HG03571 (cell line): ENCODE results near the gene FOXP1.
A peak's percentile ranks its signal among the peaks of the same experiment; 100 is the strongest.

Source experiments
- ATAC-seq: cut with Tn5 transposase; IDR thresholded peaks from one replicate; pipeline ENCODE4 v1.9.1; 2021; ENCODE audit not compliant: unreplicated experiment

FOXP1 gene

DNA sequence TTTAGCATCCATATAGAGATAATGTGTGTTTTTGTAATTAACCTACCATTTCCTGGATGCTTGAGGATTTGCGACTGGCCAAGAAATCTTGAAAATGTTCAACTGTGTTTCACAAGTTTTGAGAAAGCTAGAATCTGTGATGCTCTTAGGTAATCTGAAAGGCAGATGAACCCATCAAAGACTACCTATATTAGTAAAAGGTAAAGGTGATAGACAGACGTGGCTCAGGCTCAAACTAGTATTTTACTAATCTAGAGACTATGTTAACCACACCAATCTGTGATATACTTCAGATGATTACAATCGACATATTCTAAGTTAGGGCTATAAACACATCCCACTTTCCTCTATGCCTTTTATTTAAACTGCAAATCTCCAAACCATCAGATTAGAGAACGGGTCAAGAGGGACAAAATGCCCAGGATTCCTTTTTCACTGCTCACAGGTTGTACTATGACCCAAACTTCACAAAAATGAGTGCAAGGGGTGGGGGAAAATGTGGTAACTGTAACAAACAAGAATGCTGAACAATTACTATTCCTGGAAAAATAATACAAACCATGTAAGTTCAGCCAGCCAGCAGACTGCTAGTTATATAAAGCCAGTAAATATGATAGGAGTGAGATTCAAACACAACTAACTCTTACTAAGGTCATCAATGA, 295.1 kb downstream of the FOXP1 start:
- no peak for ATAC-seq

DNA sequence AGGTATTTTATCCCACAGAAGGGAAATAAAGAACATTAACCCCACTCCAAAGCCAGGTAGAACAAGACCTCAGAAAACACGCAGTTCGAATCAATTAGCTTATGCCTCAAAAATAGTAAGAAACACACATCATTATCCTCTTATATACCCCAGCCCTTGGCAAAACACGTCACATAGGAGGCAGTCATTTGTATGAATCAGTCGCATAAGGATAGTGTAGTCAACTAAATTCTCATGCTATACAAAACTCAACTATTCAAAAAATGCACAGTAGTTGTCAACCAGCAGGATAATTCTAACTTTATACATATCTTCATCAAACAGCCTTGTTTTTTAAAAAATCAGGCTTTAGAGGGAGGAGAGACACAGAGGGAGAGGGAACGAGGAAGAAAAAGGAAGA, 298.4 kb downstream of the FOXP1 start:
- ATAC-seq, result no peak

DNA sequence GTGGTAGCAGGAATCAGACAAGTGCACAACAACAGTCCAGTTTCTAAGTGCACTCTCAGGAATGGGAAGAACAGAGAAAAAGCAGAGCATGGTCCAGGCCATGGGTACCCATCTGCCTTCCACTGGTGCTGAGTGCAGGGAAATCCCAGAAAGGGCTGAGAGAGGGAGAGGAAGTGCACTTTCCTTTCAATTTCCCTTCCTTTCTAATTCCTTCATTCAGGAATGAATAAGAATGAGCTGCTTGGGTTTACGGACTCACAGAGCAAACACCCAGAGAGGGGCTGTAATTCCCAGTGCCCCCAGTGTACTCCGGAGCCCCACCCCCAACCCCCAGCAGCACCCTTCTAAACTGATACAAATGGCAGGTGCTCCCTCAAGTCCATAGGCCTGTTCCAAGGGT, 300.6 kb downstream of the FOXP1 start:
- no peak for ATAC-seq

DNA sequence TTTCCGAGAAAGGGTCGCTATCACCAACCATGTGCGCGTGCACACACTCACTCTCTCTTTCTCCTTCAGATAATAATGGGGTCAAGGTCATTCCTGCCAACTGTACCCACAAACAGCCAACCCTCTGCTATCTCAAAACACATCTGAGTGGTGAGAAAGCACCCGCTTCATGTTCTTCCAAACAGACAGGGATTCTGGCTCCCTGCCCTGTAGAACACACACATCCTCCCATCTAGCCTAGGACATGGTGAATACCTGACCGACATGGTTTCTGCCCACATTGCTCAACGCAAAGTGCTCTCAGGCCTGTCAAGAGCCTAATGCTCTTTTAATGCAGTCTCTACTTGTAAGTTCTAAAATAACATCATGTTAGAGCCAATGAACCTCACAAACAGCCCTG, 302.2 kb downstream of the FOXP1 start:
- no peak for ATAC-seq

DNA sequence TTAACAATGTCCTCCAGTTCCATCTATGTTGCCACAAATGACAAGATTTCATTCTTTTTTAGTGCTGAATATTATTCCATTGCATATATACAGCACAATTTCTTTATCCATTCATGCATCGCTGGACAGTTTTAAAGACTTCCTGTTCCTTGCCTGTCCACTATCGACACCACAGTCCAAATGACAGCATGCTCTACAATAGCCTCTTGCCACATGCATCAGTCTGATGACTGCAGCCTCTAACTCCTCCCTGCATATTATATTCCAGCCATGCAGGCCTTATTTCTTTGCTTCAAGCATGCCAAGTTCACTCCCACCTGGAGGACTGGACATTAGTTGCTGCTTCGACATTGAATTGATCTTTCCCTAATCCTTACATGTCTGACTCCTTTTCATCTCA, 306.2 kb downstream of the FOXP1 start:
- ATAC-seq, result no peak

DNA sequence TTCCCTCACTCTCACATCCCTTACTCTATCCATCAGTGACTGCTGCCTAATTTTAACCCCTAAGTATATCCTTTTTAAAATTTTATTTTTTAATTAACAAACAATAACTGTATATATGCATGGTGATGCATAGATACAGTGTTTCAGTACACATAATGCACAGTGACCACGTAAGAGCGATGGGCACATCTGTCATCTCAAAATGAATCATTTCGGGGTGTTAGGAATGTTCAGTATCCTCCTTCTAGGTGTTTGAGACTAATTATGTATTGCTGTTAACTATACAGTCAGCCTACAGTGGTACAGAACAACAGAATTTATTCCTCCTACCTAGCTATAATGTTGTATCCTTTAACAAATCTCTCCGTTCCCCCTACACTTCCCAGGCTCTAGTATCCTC, 307.0 kb downstream of the FOXP1 start:
- no peak for ATAC-seq

DNA sequence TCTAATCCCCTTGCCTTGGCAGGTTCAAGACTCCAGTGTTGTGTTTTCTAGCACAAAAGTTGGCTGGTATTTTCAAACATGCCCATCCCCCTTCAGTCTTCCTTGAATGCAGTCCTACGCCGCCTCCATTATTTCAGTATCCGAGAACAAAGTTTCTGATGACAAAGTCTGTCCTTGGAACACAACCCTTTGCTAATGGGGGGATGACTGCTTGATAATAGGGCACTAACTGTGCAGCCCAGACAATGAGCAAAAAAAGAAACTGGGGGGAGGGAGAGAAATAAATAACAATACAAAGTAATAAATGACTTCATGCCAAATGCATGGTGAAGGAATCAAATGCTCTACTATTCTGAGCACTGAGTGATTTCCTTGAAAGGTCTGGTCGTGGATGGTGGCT, 310.1 kb downstream of the FOXP1 start:
- no peak for ATAC-seq

DNA sequence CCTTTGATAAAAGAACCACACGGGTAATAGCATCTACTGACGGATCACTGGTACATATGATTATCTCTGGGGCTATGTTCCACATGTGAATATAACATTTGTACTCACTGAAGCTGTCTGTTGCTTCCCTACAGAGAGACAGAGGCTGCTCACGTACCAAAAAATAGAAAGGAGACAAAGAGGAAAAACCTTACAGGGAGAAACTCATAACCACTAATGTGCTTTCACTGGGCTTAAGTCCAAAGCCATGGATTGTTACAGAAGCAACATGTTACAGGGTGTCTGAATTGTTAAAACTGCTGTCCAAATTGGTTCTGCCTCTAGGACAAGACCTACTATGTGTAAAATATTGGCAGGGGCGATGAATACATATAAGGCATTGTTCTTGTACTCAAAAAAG, 311.9 kb downstream of the FOXP1 start:
- no peak for ATAC-seq

DNA sequence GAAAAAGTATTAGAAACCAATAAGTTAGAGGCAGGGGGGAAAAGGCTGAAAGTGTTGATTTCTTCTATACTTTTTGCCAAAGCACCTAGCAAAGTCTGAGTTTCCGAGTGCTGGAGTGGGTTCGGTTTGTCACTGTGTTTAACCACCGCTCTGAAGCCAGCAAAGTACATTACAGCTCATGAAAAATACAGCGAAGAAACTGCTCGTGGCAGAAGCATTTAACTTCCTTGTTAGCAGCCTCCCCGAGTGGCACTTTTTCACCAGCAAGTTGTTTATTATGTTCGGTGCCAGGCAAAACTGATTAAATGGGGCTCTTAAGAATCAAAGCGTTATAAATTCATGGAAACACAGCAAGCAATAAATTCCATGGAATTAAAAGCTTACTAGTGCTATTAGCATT, 313.6 kb downstream of the FOXP1 start:
- no peak for ATAC-seq

DNA sequence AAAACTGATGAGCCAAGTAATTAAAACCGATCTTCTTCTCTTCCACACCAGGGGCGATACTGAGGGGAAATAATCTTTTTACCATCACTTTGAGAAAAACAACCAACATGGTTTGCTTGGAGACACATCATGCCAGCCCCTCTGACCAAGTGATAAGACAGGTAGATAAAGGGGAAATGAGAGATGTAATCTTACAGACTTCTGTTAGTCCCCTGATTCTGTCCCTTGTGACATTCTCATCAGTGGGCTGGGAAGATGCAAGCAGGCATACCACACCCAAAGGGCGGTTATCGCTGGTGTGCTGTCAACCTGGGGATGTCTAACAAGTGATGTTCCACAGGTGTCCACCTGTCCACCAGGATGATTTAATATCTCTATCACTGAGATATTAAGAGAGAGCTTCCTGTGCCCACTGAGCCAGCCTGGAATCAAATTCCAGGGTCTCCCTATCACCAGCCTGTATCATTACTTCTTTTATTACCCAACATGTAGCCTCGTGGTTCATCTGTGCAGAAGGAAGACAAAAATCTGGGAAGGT, 315.0 kb downstream of the FOXP1 start:
- ATAC-seq, result no peak

DNA sequence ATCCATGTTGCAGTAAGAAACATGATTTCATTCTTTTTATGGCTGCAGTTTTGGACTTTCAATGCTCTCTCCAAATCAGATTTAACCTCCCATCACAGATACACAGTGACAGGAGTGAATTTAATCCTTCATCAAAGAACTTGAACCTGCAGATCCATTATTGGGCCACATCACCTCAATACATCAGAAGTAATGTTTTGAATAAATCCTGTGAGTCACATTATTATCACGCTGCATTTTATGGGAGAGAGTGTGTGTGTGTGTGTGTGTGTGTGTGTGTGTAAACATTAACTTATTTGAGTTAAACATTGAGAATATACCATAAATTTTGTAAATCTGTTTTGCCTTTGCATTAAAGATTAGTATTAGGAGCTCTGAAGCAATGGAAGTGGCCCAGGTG, 316.7 kb downstream of the FOXP1 start:
- ATAC-seq, result no peak

DNA sequence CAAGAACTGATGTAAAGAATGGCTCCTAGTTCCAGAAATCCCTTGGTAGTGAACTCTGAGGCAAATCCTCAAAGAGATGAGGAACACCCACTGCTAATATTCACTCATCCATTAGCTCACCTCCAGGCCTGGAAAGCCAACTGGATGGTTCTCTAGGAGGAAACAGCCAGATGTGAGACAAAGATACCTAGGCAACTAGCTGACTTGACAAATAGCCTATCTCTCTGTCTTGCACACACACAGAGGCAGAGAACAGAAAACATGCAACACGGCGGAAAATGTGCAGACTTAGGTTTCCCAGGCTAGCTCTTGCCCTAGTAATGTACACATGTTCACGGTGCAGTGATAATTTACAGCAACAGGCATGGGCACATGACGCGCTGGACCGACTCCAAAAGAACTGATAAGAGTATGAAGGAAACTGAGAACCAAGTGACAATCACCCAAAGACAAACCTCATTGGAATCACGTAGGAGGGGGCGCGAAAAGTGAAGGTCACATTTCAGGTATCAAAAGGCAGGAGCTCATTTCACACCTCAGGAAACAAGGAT, 318.1 kb downstream of the FOXP1 start:
- ATAC-seq, result no peak

DNA sequence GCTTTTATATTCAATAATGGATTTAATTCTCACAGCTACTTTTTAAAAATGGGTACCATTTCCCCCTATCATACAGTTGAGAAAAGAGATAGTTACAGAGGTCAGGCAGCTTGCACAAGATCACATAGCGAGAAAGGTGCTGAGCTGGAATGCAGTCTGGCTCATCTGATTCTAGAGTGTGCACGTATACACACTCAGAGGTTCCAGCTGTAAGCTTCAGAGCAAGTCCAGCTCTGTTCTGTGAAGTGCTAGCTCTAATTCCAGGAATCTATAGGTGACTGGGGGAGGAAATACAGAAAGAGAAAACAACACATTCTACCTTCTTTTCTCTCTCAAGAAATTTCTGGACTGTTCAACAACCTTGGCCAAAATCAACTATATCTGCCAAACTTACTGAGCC, 318.7 kb downstream of the FOXP1 start:
- no peak for ATAC-seq

DNA sequence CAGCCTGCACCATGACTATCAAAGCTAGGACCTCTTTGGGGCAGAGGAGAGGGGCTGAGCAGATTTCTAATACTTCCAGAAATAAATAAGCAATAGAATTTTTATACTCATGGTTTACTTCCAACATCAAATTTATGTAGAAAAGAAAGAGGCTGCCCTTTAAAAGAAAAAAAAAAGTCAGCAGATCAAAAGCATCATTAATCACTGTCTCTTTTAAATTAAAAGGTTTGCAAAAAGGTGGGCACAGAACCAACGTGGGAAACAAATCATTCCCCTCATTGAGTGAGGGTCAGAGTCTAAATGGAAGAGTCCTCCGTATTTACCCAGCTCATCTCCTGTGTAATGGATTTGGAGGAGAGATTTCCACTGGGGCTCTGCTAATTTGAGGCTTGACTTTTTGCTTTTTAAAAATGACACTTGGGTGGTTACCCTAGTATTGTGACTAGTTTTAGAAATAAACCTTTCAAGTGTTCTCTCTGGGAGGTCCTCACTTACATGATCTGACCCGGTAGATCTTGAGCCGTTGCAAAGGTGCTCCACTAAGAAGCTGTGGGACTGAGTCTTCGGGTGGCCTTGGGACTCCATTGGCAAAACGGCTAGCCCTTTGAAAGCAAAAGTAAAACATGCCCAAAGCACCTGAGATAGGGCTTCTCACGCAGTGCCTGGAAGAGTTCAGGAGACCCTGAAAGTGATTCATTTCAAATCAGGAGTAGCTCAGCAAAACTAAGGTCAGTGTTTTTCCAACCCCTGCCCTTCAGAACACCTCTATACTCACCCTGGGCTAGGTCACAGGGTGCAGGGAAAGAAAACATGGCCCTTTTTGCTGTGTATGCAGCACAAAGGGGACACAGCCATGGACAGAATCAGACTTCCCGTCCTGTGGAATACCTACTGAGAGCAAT, 320.9 kb downstream of the FOXP1 start:
- ATAC-seq, result no peak

DNA sequence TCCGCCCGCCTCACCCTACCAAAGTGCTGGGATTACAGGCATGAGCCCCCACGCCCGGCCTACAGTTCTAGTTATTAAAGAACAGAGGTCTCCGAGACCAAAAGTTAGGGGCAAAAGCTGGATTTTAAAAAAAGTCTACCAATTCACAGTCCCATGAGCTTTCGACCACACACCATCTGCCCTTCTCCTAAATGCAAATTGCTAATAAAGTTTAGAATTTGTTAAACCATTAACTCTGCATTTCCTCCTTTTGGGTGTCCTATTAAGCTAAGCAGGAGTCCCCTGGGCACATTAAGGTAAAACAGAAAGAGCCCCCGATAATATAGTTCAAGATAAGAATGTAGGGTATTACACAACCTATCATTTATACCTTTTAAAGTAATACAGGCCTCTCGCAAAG, 322.7 kb downstream of the FOXP1 start:
- ATAC-seq, result peak; percentile 80

DNA sequence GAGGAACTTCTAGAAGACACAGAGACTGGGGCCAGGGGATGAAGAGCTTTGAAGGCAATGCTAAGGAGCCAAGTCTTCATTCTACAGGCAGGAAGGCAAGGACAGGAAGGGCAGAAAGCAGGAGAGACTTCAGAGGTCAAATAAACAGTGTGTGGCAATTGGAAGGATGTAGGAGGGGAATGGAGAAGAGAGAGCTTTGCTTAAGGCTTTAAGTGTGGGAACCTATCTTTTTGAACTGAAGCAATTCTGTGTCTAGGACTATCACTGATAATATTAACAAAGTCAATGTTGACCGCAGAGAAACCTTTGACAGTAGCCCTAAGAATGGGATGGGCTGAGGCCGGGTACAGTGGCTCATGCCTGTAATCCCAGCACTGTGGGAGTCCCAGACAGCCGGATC, 325.0 kb downstream of the FOXP1 start:
- ATAC-seq, result no peak

DNA sequence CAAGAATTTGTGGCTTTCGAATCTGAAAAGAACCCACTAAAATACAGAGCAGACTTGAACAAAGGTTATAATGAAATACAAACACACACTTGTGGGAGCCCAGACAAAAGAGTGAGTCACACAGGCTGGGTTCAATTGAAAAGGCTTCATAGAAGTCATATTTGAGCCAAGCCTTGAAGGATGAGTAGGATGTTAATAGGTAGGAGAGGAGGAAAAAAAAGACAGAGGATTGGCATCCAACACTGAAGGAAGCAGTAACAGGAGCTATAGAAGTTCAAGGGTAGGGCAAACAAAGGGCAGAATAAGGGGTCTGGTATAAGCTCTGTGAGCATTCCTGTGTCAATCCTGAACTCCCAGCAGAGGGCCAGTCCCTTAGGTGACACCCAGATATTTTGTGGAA, 325.4 kb downstream of the FOXP1 start:
- no peak for ATAC-seq

DNA sequence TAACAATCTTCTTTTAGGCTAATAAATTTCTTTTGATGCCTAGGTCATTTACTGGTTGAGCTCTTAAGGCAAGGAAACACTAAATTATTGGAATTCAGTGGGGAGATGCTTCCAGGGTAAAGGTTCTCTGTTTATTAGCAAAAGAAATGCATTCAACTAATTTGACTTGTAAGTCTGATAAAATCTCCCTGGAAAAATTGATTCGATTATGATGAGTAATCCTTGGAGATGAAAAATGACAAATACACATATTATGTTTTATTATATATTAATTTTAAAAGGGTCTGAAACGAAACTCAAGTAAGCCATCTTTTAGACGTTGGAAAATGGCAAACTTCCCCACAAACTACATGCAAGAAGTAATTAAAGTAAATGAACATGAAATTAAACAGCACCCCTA, 328.0 kb downstream of the FOXP1 start:
- ATAC-seq, result no peak

DNA sequence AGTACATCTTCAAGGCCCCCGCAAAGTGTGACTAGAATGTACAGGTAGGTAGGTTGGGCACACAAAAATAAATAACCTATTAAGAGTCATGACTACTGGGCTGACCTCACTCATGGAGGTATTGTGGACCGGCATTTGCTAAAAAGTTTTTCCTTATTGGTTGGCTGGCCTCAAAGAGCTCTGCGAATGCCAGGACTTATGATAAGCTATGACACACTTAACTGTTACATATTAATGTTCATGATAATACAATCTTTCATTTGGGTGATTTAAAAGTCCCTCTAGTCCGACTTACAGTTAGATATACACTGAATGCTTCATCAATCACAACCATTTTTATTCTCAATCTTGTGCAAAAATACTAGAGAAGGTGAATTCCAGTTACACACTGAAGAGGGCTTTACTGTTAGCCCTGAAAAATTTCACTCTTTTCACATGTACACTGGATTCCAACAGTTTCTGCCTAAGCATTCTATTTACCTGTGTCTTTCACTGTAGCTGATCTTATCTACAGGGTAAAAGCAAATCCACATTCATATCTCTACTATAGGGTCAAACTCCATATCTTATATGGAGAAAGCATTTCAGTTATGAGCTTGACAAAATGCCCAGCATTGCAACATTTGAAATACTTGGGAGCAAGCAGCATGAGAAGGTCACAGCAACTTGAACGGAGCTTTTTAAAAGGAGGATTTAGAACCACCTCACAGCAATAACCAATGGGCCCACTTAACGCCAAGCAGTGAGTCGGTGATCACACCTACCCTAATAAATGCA, 329.1 kb downstream of the FOXP1 start:
- no peak for ATAC-seq

DNA sequence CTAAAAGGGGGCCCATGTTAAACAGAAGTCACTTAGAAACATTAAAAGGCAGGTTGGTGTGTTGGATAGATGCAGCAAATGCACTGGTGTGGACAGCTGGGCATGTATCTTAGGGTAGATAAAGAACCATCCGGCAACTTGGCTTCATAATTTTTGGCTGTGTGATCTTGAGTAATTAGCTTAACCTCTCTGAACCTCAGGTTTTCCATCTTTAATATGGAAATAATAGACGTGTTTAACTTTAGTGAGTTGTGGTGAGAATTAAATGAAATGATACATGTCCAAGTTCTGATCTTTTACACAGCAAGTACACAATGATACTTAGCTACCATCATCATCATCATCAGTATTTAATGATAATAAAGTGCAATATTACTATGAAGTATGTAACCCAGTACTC, 330.4 kb downstream of the FOXP1 start:
- no peak for ATAC-seq

DNA sequence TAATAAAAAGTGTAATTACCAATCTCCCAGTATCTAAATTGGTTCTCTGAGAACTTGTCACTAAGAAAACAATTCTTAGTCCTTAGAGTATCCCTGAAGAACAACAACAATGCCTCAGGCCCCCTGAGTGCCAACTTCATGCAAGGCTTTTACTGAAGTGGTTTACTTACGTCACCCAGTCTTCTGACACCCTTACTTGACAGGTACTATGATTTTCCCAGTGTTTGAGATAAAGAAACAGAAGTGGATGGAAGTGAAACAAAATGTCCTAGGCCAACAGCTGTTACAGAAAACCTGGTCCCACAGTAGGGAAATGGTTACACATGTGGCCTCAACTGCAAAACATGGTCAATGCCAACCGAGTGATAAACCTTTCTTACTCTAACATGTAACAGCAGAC, 331.1 kb downstream of the FOXP1 start:
- no peak for ATAC-seq
